K562 (cell line): ENCODE data around the gene ARF5. TPM values are rescaled to one million over a fixed set of nuclear protein-coding genes. Genes with fewer than 3 reads are reported as not detected.

Source experiments
- ATF4 ChIP-seq: fragments of 450-650 bp; formaldehyde crosslinking; IDR thresholded peaks from 2 replicates; pipeline ENCODE4 v1.4.0; 2022; ENCODE audit warnings: mild to moderate bottlenecking, moderate library complexity
- CREB3 ChIP-seq: fragments of 450-650 bp; conservative IDR thresholded peaks from 2 replicates; pipeline ENCODE4 v1.6.1; 2016; ENCODE audit warnings: missing genetic modification characterization, low read depth, mild to moderate bottlenecking, missing compliant biosample characterization, moderate library complexity
- EP400 ChIP-seq: fragments of 450-650 bp; IDR thresholded peaks from 2 replicates; pipeline ENCODE4 v1.6.1; 2017; ENCODE audit warnings: antibody characterized with exemption, mild to moderate bottlenecking, moderate library complexity
- HDAC1 ChIP-seq, 2 experiments: fragments of 450-650 bp; IDR thresholded peaks; 2 replicates each; pipeline ENCODE4 v1.6.1; 2016 to 2017; ENCODE audit warnings: inconsistent platforms in 1 of 2, mild to moderate bottlenecking in 1 of 2, moderate library complexity in 1 of 2
- MIER1 ChIP-seq: fragments of 450-650 bp; IDR thresholded peaks from 2 replicates; pipeline ENCODE4 v1.6.1; 2016; ENCODE audit warnings: antibody characterized with exemption, mild to moderate bottlenecking, low read depth
- SAP30 ChIP-seq: fragments of 200-600 bp; sonication (generic); IDR thresholded peaks from 2 replicates; pipeline ENCODE4 v1.6.1; 2012; ENCODE audit warnings: borderline replicate concordance, low read depth, mild to moderate bottlenecking, moderate library complexity, low read length, control low read depth, inconsistent platforms; ENCODE audit not compliant: insufficient read depth, poor library complexity, severe bottlenecking
- TFAP4 ChIP-seq: sonication (generic); formaldehyde crosslinking; IDR thresholded peaks from 2 replicates; pipeline ENCODE4 v1.8.0; 2022; ENCODE audit warnings: missing genetic modification reagents, mild to moderate bottlenecking, moderate library complexity, borderline replicate concordance
- ZBTB33 ChIP-seq: sonication (generic); formaldehyde crosslinking; IDR thresholded peaks from 2 replicates; pipeline ENCODE4 v1.8.1; 2023; ENCODE audit warnings: mild to moderate bottlenecking, missing genetic modification reagents
- polyA plus RNA-seq, 8 experiments: library from polyadenylated mRNA; depleted of rRNA in 4 of 8; stranded (reverse) in 5 of 8; unstranded in 3 of 8; fragments of >200 nt; fragmentation: Nextera tagmentation in 2 of 8; fragmentation: Illumina TruSeq in 1 of 8; extraction: Ambion mirVana in 2 of 8; extraction: Trizol in 1 of 8; gene quantifications; 2 replicates each; pipeline versions ENCODE4 v1.2.1 to v1.2.3, GENCODE V29; 2011 to 2014; ENCODE audit warnings: inconsistent platforms in 1 of 8, missing spikeins in 1 of 8
- total RNA-seq, 7 experiments: library from RNA; depleted of rRNA in 6 of 7; stranded (reverse); fragments of >200 nt in 6 of 7; fragmentation: Illumina TruSeq in 2 of 7; extraction: Trizol in 2 of 7; gene quantifications; 2 replicates each; pipeline versions ENCODE4 v1.2.1 to v1.2.3, GENCODE V29; 2011 to 2021; ENCODE audit warnings: low replicate concordance in 1 of 7
- TF ChIP-seq, protein P1 (sequence below): fragments of 250-450 bp; sonication (Bioruptor Pico); IDR thresholded peaks from 2 replicates; pipeline ENCODE4 v1.4.0; 2020; ENCODE audit warnings: mild to moderate bottlenecking, moderate library complexity

Gene ARF5
- total and polyA plus RNA-seq, 9 of the 15 experiments (the other 6 are each of a cell fraction or from before 2014, with no cell fraction given), result 8.1 to 290 (median 125) TPM

GRCh38 chr7:127588697-127589482 is 679 bp downstream of the ARF5 start (continued):
- TF ChIP-seq TFAP4 (CRISPR knock-in tag), result peak; percentile 99
- TF ChIP-seq ZBTB33, result peak; percentile 73; the same call in 1 of the 2 replicates
- TF ChIP-seq HDAC1 (IDR thresholded peaks at IDR 0.05), result peak in 1 of 2 experiments; percentile 85; a peak in 2 of 4 replicates
- TF ChIP-seq CREB3 (tag), result no peak
- TF ChIP-seq, protein P1, sequence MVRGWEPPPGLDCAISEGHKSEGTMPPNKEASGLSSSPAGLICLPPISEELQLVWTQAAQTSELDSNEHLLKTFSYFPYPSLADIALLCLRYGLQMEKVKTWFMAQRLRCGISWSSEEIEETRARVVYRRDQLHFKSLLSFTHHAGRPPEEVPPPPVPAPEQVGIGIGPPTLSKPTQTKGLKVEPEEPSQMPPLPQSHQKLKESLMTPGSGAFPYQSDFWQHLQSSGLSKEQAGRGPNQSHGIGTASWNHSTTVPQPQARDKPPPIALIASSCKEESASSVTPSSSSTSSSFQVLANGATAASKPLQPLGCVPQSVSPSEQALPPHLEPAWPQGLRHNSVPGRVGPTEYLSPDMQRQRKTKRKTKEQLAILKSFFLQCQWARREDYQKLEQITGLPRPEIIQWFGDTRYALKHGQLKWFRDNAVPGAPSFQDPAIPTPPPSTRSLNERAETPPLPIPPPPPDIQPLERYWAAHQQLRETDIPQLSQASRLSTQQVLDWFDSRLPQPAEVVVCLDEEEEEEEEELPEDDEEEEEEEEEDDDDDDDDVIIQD (CRISPR knock-in tag), result no peak
- peak; percentile 67 for TF ChIP-seq SAP30
- TF ChIP-seq ATF4 (CRISPR knock-in tag), result no peak
- TF ChIP-seq MIER1, result 0 out of 2 replicates have a peak, but pooled peaks have one; percentile 22
- TF ChIP-seq EP400, result peak; percentile 33; the same call in 1 of the 2 replicates
